SK-N-DZ (cell line): ENCODE data around the gene STIL.
"Not testable (repeated sequence)": the region's sequence is repeated elsewhere in the genome, so short reads cannot be mapped to it uniquely, and the experiment has no call there.

Experiments
- DNase-seq: peaks from one replicate; pipeline ENCODE4 v3.0.0-alpha.2; 2015; ENCODE audit warnings: low spot score

STIL gene

GRCh38 chr1:47222476-47222875 is 91.5 kb downstream of the STIL start:
- DNase-seq: no peak

- no peak for DNase-seq
Observed at GRCh38 chr1:47219590-47220220, 94.2 kb downstream of the STIL start.

GRCh38 chr1:47219001-47219400 is 94.9 kb downstream of the STIL start:
- DNase-seq: no peak

GRCh38 chr1:47216278-47217059 is 97.5 kb downstream of the STIL start:
- DNase-seq: no peak

- no peak for DNase-seq
Observed at GRCh38 chr1:47215713-47216112, 98.2 kb downstream of the STIL start.

- DNase-seq: no peak
Observed at GRCh38 chr1:47214549-47214948, 99.4 kb downstream of the STIL start.

GRCh38 chr1:47213230-47213963 is 100.5 kb downstream of the STIL start:
- DNase-seq: no peak

GRCh38 chr1:47212636-47213229 is 101.2 kb downstream of the STIL start:
- no peak for DNase-seq

GRCh38 chr1:47211796-47212269 is 102.1 kb downstream of the STIL start:
- DNase-seq: no peak

- no peak for DNase-seq
Observed at GRCh38 chr1:47210666-47211065, 103.3 kb downstream of the STIL start.

- no peak for DNase-seq
Observed at GRCh38 chr1:47209725-47210325, 104.1 kb downstream of the STIL start.

GRCh38 chr1:47209091-47209490 is 104.9 kb downstream of the STIL start:
- no peak for DNase-seq

- DNase-seq: no peak
Observed at GRCh38 chr1:47208374-47208850, 105.5 kb downstream of the STIL start.

- DNase-seq: no peak
Observed at GRCh38 chr1:47207803-47208373, 106.1 kb downstream of the STIL start.

- no peak for DNase-seq
Observed at GRCh38 chr1:47205918-47206317, 108.0 kb downstream of the STIL start.

GRCh38 chr1:47203504-47203903 is 110.4 kb downstream of the STIL start:
- DNase-seq: not testable (repeated sequence)

GRCh38 chr1:47201179-47201578 is 112.8 kb downstream of the STIL start:
- no peak for DNase-seq
